IMR-90 (cell line): ENCODE results near the gene SLC5A11. TPM values are rescaled to one million over a fixed set of nuclear protein-coding genes. Genes with fewer than 3 reads are reported as not detected.

Experiments used
- ATAC-seq: fragments of 200-7000 bp; cut with Tn5 transposase; 2 replicates; pipeline ENCODE4 v1.9.1; 2020; ENCODE audit warnings: low read depth, mild to moderate bottlenecking, moderate library complexity
- BruUV-seq: library from RNA; stranded (reverse); fragments of 400-500 nt; replicated peaks from 2 replicates; lab custom pipeline; 2021; lab: Mats Ljungman, UMichigan
- CTCF ChIA-PET: fragments of 300-600 bp; formaldehyde crosslinking; extraction: SDS; loops from one replicate; lab custom pipeline; 2021; ENCODE audit warnings: antibody characterized with exemption; lab: Yijun Ruan, JAX
- POLR2A ChIA-PET: fragments of 300-600 bp; sonication (Branson Sonifier 250); formaldehyde crosslinking; loops from one replicate; lab custom pipeline; 2022; ENCODE audit warnings: antibody characterized with exemption; ENCODE audit not compliant: unreplicated experiment; lab: Charles Lee
- DNase-seq: peaks from one replicate; pipeline ENCODE4 v3.0.0; 2013
- H2AFZ ChIP-seq: replicated peaks from 2 replicates; pipeline ENCODE3; 2013; ENCODE audit warnings: low read length, mild to moderate bottlenecking; ENCODE audit not compliant: poor library complexity
- H2AK5ac ChIP-seq: 2 replicates; pipeline ENCODE4 v1.6.1; 2013; ENCODE audit warnings: low read depth, low read length, inconsistent platforms
- H2AK9ac ChIP-seq: replicated peaks from 2 replicates; pipeline ENCODE3; 2013; ENCODE audit warnings: mild to moderate bottlenecking, low read depth, low read length, moderate library complexity; ENCODE audit not compliant: poor library complexity
- H2BK120ac ChIP-seq: 2 replicates; pipeline ENCODE4 v1.6.1; 2013; ENCODE audit warnings: low read depth, low read length, inconsistent platforms
- H2BK15ac ChIP-seq: 3 replicates; pipeline ENCODE4 v1.6.1; 2013; ENCODE audit warnings: low read depth, low read length, inconsistent platforms
- H2BK20ac ChIP-seq: 2 replicates; pipeline ENCODE4 v1.6.1; 2013; ENCODE audit warnings: low read depth, mild to moderate bottlenecking, inconsistent platforms, low read length, moderate library complexity
- H2BK5ac ChIP-seq: 2 replicates; pipeline ENCODE4 v1.6.1; 2013; ENCODE audit warnings: mild to moderate bottlenecking, low read depth, low read length, inconsistent platforms; ENCODE audit not compliant: poor library complexity, severe bottlenecking
- H3K14ac ChIP-seq: replicated peaks from 2 replicates; pipeline ENCODE4 v1.6.1; 2013; ENCODE audit warnings: low read depth, low read length, inconsistent platforms
- H3K18ac ChIP-seq: 2 replicates; pipeline ENCODE4 v1.6.1; 2013; ENCODE audit warnings: low read depth, low read length, control low read depth
- H3K23ac ChIP-seq: 2 replicates; pipeline ENCODE4 v1.6.1; 2013; ENCODE audit warnings: low read depth, low read length, inconsistent platforms
- H3K27ac ChIP-seq: 2 replicates; pipeline ENCODE4 v1.5.1; 2013; ENCODE audit warnings: mild to moderate bottlenecking, control low read depth, low read length; ENCODE audit not compliant: insufficient read depth
- H3K27me3 ChIP-seq: 2 replicates; pipeline ENCODE4 v1.6.1; 2013; ENCODE audit warnings: low read length; ENCODE audit not compliant: control insufficient read depth, insufficient read depth
- H3K36me3 ChIP-seq: 2 replicates; pipeline ENCODE4 v1.6.1; 2013; ENCODE audit warnings: low read length, mixed read lengths; ENCODE audit not compliant: control insufficient read depth, insufficient read depth
- H3K4ac ChIP-seq: 2 replicates; pipeline ENCODE4 v1.6.1; 2013; ENCODE audit warnings: low read depth, low read length, inconsistent platforms
- H3K4me1 ChIP-seq: 2 replicates; pipeline ENCODE4 v1.6.1; 2013; ENCODE audit warnings: low read length, mixed read lengths; ENCODE audit not compliant: control insufficient read depth, insufficient read depth
- H3K4me2 ChIP-seq: 2 replicates; pipeline ENCODE4 v1.6.1; 2013; ENCODE audit warnings: low read depth, mild to moderate bottlenecking, control low read depth, low read length, moderate library complexity
- H3K4me3 ChIP-seq: 2 replicates; pipeline ENCODE4 v1.5.1; 2013; ENCODE audit warnings: low read depth, mild to moderate bottlenecking, control low read depth, low read length, moderate library complexity; ENCODE audit not compliant: insufficient read depth
- H3K56ac ChIP-seq: 2 replicates; pipeline ENCODE4 v1.6.1; 2013; ENCODE audit warnings: low read length, inconsistent platforms; ENCODE audit not compliant: insufficient read depth; ENCODE audit errors: extremely low read depth
- H3K79me1 ChIP-seq, 2 experiments: 2 replicates each; pipeline ENCODE4 v1.6.1; 2013; ENCODE audit warnings: low read length in 2 of 2, inconsistent platforms in 1 of 2, low read depth in 1 of 2
- H3K9ac ChIP-seq: 2 replicates; pipeline ENCODE4 v1.6.1; 2013; ENCODE audit warnings: low read depth, low read length, control low read depth
- H3K9me1 ChIP-seq: 2 replicates; pipeline ENCODE4 v1.6.1; 2013; ENCODE audit warnings: low read length, inconsistent platforms; ENCODE audit not compliant: insufficient read depth
- H3K9me3 ChIP-seq: 2 replicates; pipeline ENCODE4 v1.6.1; 2013; ENCODE audit warnings: low read length; ENCODE audit not compliant: control insufficient read depth, insufficient read depth
- H4K20me1 ChIP-seq: 2 replicates; pipeline ENCODE4 v1.6.1; 2013; ENCODE audit warnings: low read length, inconsistent platforms; ENCODE audit not compliant: insufficient read depth
- H4K5ac ChIP-seq: 2 replicates; pipeline ENCODE4 v1.6.1; 2013; ENCODE audit warnings: mild to moderate bottlenecking, low read depth, low read length, control low read depth
- H4K8ac ChIP-seq, 2 experiments: 2 replicates each; pipeline ENCODE4 v1.6.1; 2013; ENCODE audit warnings: low read depth in 2 of 2, low read length in 2 of 2, control low read depth in 1 of 2, inconsistent platforms in 1 of 2
- H4K91ac ChIP-seq: 2 replicates; pipeline ENCODE4 v1.6.1; 2013; ENCODE audit warnings: low read depth, low read length, inconsistent platforms; ENCODE audit not compliant: insufficient read depth
- BHLHE40 ChIP-seq: fragments of 150-350 bp; IDR thresholded peaks from 2 replicates; pipeline ENCODE4 v1.6.1; 2016; ENCODE audit warnings: mild to moderate bottlenecking, low read depth, low read length
- CEBPB ChIP-seq: IDR thresholded peaks from 2 replicates; pipeline ENCODE4 v1.6.1; 2012; ENCODE audit warnings: low read depth, low read length, improper control_type of control experiment
- CHD1 ChIP-seq: IDR thresholded peaks from 2 replicates; pipeline ENCODE4 v1.6.1; 2012; ENCODE audit warnings: low read depth, low read length, improper control_type of control experiment
- CTCF ChIP-seq: conservative IDR thresholded peaks from 2 replicates; pipeline ENCODE4 v1.5.1; 2012; ENCODE audit warnings: mild to moderate bottlenecking, low read depth, low read length, improper control_type of control experiment
- ELK1 ChIP-seq: fragments of 150-350 bp; IDR thresholded peaks from 2 replicates; pipeline ENCODE4 v1.6.1; 2016; ENCODE audit warnings: low read depth, mild to moderate bottlenecking, low read length, moderate library complexity, borderline replicate concordance
- FOS ChIP-seq: fragments of 150-350 bp; IDR thresholded peaks from 2 replicates; pipeline ENCODE4 v1.6.1; 2016; ENCODE audit warnings: low read depth, low read length
- MAFK ChIP-seq: IDR thresholded peaks from 2 replicates; pipeline ENCODE4 v1.6.1; 2012; ENCODE audit warnings: low read depth, low read length, improper control_type of control experiment
- MAZ ChIP-seq: IDR thresholded peaks from 2 replicates; pipeline ENCODE4 v1.6.1; 2012; ENCODE audit warnings: low read depth, mild to moderate bottlenecking, low read length, improper control_type of control experiment, moderate library complexity, borderline replicate concordance
- MXI1 ChIP-seq: IDR thresholded peaks from 2 replicates; pipeline ENCODE4 v1.6.1; 2012; ENCODE audit warnings: low read depth, mild to moderate bottlenecking, low read length, moderate library complexity, borderline replicate concordance
- NFE2L2 ChIP-seq: fragments of 150-350 bp; IDR thresholded peaks from 2 replicates; pipeline ENCODE4 v1.6.1; 2016; ENCODE audit warnings: low read depth, mild to moderate bottlenecking, low read length
- POLR2A ChIP-seq: IDR thresholded peaks from 2 replicates; pipeline ENCODE4 v1.6.1; 2012; ENCODE audit warnings: mild to moderate bottlenecking, low read depth, low read length
- RAD21 ChIP-seq: IDR thresholded peaks from 2 replicates; pipeline ENCODE4 v1.6.1; 2012; ENCODE audit warnings: low read length, improper control_type of control experiment
- RCOR1 ChIP-seq: IDR thresholded peaks from 2 replicates; pipeline ENCODE4 v1.6.1; 2012; ENCODE audit warnings: mild to moderate bottlenecking, low read length, improper control_type of control experiment; ENCODE audit not compliant: insufficient replicate concordance
- RFX5 ChIP-seq: IDR thresholded peaks from 2 replicates; pipeline ENCODE4 v1.8.0; 2012; ENCODE audit warnings: low read depth, mild to moderate bottlenecking, low read length, moderate library complexity
- SMC3 ChIP-seq: fragments of 150-350 bp; IDR thresholded peaks from 2 replicates; pipeline ENCODE4 v1.6.1; 2016; ENCODE audit warnings: low read depth, mild to moderate bottlenecking, antibody characterized with exemption, low read length, moderate library complexity
- USF2 ChIP-seq: fragments of 150-350 bp; IDR thresholded peaks from 2 replicates; pipeline ENCODE4 v1.6.1; 2017; ENCODE audit warnings: mild to moderate bottlenecking, antibody characterized with exemption, low read length, low read depth
- WGBS, 2 experiments: methylation state at CpG; one replicate each; pipeline versions ENCODE4 v1.1.5 to v1.1.7; 2013; ENCODE audit warnings: missing lambda C conversion rate in 2 of 2; ENCODE audit not compliant: insufficient read length in 1 of 2; ENCODE audit errors: extremely low coverage in 2 of 2; 5-methylcytosine and 5-hydroxymethylcytosine counted together
- dilution Hi-C: fragments of 300-500 bp; cut with HindIII; formaldehyde crosslinking; loops from one replicate; pipeline ENCODE4 v1.14.3; 2018; ENCODE audit warnings: low sequenced_read_pairs; ENCODE audit not compliant: unreplicated experiment
- in situ Hi-C: fragments of 300-500 bp; cut with MboI; formaldehyde crosslinking; loops from 3 replicates; pipeline ENCODE4 v1.14.3; 2019; ENCODE audit warnings: low sequenced_read_pairs, inconsistent platforms, mixed read lengths
- intact Hi-C: fragments of 100-400 bp; cut with micrococcal nuclease; formaldehyde crosslinking; loops from 2 replicates; pipeline ENCODE4 v1.10.0; 2022
- polyA plus RNA-seq, 3 experiments: library from polyadenylated mRNA; depleted of rRNA; stranded (reverse); fragments of >200 nt; gene quantifications; 2 replicates each; pipeline ENCODE4 v1.2.3, GENCODE V29; 2012; ENCODE audit warnings: low replicate concordance in 1 of 3
- total RNA-seq: library from RNA; depleted of rRNA; stranded (reverse); fragments of >200 nt; gene quantifications from 2 replicates; pipeline ENCODE4 v1.2.3, GENCODE V29; 2012

The SLC5A11 gene
- total and polyA plus RNA-seq, 2 of the 4 experiments (the other 2 are of a cell fraction), result under 0.01 TPM; not detected in 1

- dilution Hi-C loops, result no loop called here
- H4K8ac ChIP-seq, result no peak overlapping the region
- H3K18ac ChIP-seq, result no peak overlapping the region
- H2BK5ac ChIP-seq, result no peak overlapping the region
- 100% methylated on average over 5 of the region's 6 CpGs; no CpG with 5 or more reads in 1 of the 2 experiments for WGBS, 2 experiments
- DNase-seq (no peak), ATAC-seq (no peak)
- peaks cover 13 to 30% of the 10 kb centered on the region in 2 experiments for H3K79me1 ChIP-seq
- no peaks in the 10 kb centered on the region for H3K4me1 ChIP-seq
- no TSS peak for BruUV-seq
- H2BK15ac ChIP-seq, result no peak overlapping the region
- no peak overlapping the region for H3K4ac ChIP-seq
- H2AFZ ChIP-seq, result no peak overlapping the region
- H2AK5ac ChIP-seq, result no peak overlapping the region
- in situ Hi-C loops, result no loop called here
- intact Hi-C loops, result no loop called here
- H2BK20ac ChIP-seq, result no peak overlapping the region
- no peak for TF ChIP-seq CEBPB
- no peak for TF ChIP-seq MAZ
- TF ChIP-seq RFX5, result no peak
- no peak for TF ChIP-seq FOS
- TF ChIP-seq BHLHE40, result no peak
- TF ChIP-seq SMC3, result no peak
- TF ChIP-seq NFE2L2, result no peak
- TF ChIP-seq RCOR1, result no peak
- TF ChIP-seq RAD21, result no peak
- no peak for TF ChIP-seq CTCF
- no peak for TF ChIP-seq MAFK
- no peak for TF ChIP-seq POLR2A
- no peak for TF ChIP-seq USF2
- TF ChIP-seq CHD1, result no peak
- no peak for TF ChIP-seq ELK1
- TF ChIP-seq MXI1, result no peak
- no peak overlapping the region for H2BK120ac ChIP-seq
- no peak overlapping the region for H3K9ac ChIP-seq
- peaks cover 19% of the 10 kb centered on the region for H3K9me1 ChIP-seq
- no peak overlapping the region for H4K91ac ChIP-seq
- no peak overlapping the region for H3K4me3 ChIP-seq
- H3K56ac ChIP-seq, result no peak overlapping the region
- no peak overlapping the region for H3K27ac ChIP-seq
- peaks cover 43% of the 10 kb centered on the region for H3K36me3 ChIP-seq
- H3K4me2 ChIP-seq, result no peak overlapping the region
- no peaks in the 10 kb centered on the region for H3K9me3 ChIP-seq
- no peak overlapping the region for H3K14ac ChIP-seq
- H2AK9ac ChIP-seq, result no peak overlapping the region
- POLR2A ChIA-PET, result no interaction called here
- peaks cover 8% of the 10 kb centered on the region; the same call in 1 of the 2 replicates for H4K20me1 ChIP-seq
- no peaks in the 10 kb centered on the region for H3K27me3 ChIP-seq
- CTCF ChIA-PET, result no interaction called here
- H3K23ac ChIP-seq, result no peak overlapping the region
- no peak overlapping the region for H4K5ac ChIP-seq
Measured at GRCh38 chr16:24917236-24917635, 71.5 kb downstream of the SLC5A11 start.
